Measurements from ENCODE around the gene PCDHB6.
"Not testable (repeated sequence)": the region's sequence is repeated elsewhere in the genome, so short reads cannot be mapped to it uniquely, and the experiment has no call there.

PCDHB6 gene

DNA sequence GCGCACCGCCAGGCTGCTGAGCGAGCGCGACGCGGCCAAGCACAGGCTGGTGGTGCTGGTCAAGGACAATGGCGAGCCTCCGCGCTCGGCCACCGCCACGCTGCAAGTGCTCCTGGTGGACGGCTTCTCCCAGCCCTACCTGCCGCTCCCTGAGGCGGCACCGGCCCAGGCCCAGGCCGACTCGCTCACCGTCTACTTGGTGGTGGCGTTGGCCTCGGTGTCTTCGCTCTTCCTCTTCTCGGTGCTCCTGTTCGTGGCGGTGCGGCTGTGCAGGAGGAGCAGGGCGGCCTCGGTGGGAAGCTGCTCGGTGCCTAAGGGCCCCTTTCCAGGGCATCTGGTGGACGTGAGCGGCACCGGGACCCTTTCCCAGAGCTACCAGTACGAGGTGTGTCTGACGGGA is 51.8 kb downstream of the PCDHB6 start:
- DNase-seq (ENCODE audit: low read depth in 2 of 2, low spot score in 1 of 2) = not testable (repeated sequence)
